HFFc6 (cell line): Measurements from ENCODE around the gene SLC5A11. TPM values are rescaled to one million over a fixed set of nuclear protein-coding genes. Genes with fewer than 3 reads are reported as not detected.

Experiments used
- DNase-seq: peaks from one replicate; pipeline ENCODE4 v3.0.0-alpha.2; 2018
- H3K27ac Mint-ChIP-seq: 2 replicates; pipeline ENCODE4 v1.8.0; 2020; ENCODE audit warnings: mild to moderate bottlenecking, mixed read lengths
- H3K27me3 Mint-ChIP-seq: 2 replicates; pipeline ENCODE4 v1.8.0; 2021; ENCODE audit warnings: mild to moderate bottlenecking, moderate library complexity, mixed read lengths; ENCODE audit not compliant: insufficient read depth
- H3K36me3 Mint-ChIP-seq: 2 replicates; pipeline ENCODE4 v1.8.0; 2021; ENCODE audit warnings: low read depth, mixed read lengths
- H3K4me1 Mint-ChIP-seq: 2 replicates; pipeline ENCODE4 v1.8.0; 2020; ENCODE audit warnings: low read depth, mixed read lengths
- H3K4me3 Mint-ChIP-seq: 2 replicates; pipeline ENCODE4 v1.8.0; 2020; ENCODE audit warnings: mild to moderate bottlenecking, moderate library complexity, mixed read lengths
- H3K9me3 Mint-ChIP-seq: 2 replicates; pipeline ENCODE4 v1.8.0; 2020; ENCODE audit warnings: mild to moderate bottlenecking, mixed read lengths
- CTCF ChIP-seq: fragments of 200-600 bp; sonication (generic); IDR thresholded peaks from 2 replicates; pipeline ENCODE4 v1.5.0; 2021; ENCODE audit warnings: antibody characterized with exemption, mild to moderate bottlenecking
- total RNA-seq, 6 experiments: library from RNA; stranded (reverse); fragmentation: NEBNext Ultra II Directional; extraction: Animal tissue kit (Norgen Biotek cat#: 25700); gene quantifications; 2 replicates in 1 of 6; 3 replicates in 5 of 6; pipeline ENCODE4 v1.2.3, GENCODE V29; 2021

Gene SLC5A11
- total RNA-seq, 6 experiments from 2014 or later, result 0.23 TPM; not detected in 5

GRCh38 chr16:24900230-24900629 lies 54.5 kb downstream of the SLC5A11 start:
- no peak for TF ChIP-seq CTCF
- H3K27ac Mint-ChIP-seq, result no peak overlapping the region

GRCh38 chr16:24906199-24906808 lies 60.5 kb downstream of the SLC5A11 start:
- DNase-seq, result peak; percentile 4
- Mint-ChIP-seq H3K4me3 (no peak overlapping the region), H3K9me3 (no peaks in the 10 kb centered on the region), H3K4me1 (peaks cover 8% of the 10 kb centered on the region; the same call in 1 of the 2 replicates), H3K27me3 (peaks cover 2% of the 10 kb centered on the region; the same call in 1 of the 2 replicates), H3K27ac (no peak overlapping the region), H3K36me3 (no peaks in the 10 kb centered on the region)
- TF ChIP-seq CTCF, result peak; percentile 84

More at GRCh38 chr16:24900230-24900629, 54.5 kb downstream of the SLC5A11 start:
- DNase-seq, result no peak
- Mint-ChIP-seq H3K4me1 (peaks cover 8% of the 10 kb centered on the region; the same call in 1 of the 2 replicates), H3K36me3 (peaks cover 5% of the 10 kb centered on the region; the same call in 1 of the 2 replicates), H3K4me3 (no peak overlapping the region), H3K27me3 (peaks cover 11% of the 10 kb centered on the region; the same call in 1 of the 2 replicates), H3K9me3 (peaks cover 7% of the 10 kb centered on the region)

- no peak for TF ChIP-seq CTCF
- Mint-ChIP-seq H3K36me3 (no peaks in the 10 kb centered on the region), H3K27ac (no peak overlapping the region), H3K27me3 (no peaks in the 10 kb centered on the region), H3K4me1 (peaks cover 8% of the 10 kb centered on the region; the same call in 1 of the 2 replicates), H3K9me3 (no peaks in the 10 kb centered on the region), H3K4me3 (no peak overlapping the region)
- DNase-seq, result no peak
Measured at GRCh38 chr16:24906901-24907300, 61.1 kb downstream of the SLC5A11 start.

GRCh38 chr16:24908716-24909115 lies 63.0 kb downstream of the SLC5A11 start:
- no peak overlapping the region for H3K27ac Mint-ChIP-seq
- DNase-seq, result no peak
- H3K36me3 Mint-ChIP-seq, result no peaks in the 10 kb centered on the region
- H3K4me3 Mint-ChIP-seq, result no peak overlapping the region
- H3K9me3 Mint-ChIP-seq, result no peaks in the 10 kb centered on the region
- peaks cover 8% of the 10 kb centered on the region; the same call in 1 of the 2 replicates for H3K4me1 Mint-ChIP-seq
- H3K27me3 Mint-ChIP-seq, result peaks cover 3% of the 10 kb centered on the region; the same call in 1 of the 2 replicates
- no peak for TF ChIP-seq CTCF

- Mint-ChIP-seq H3K4me1 (no peaks in the 10 kb centered on the region; the same call in 1 of the 2 replicates), H3K9me3 (no peaks in the 10 kb centered on the region), H3K27ac (no peak overlapping the region), H3K4me3 (no peak overlapping the region), H3K27me3 (peaks cover 3% of the 10 kb centered on the region; the same call in 1 of the 2 replicates), H3K36me3 (0 out of 2 replicates have a peak, but pooled peaks cover under 1% of the 10 kb centered on the region)
- DNase-seq, result no peak
- TF ChIP-seq CTCF, result no peak
Measured at GRCh38 chr16:24909856-24910255, 64.1 kb downstream of the SLC5A11 start.
